Activated CD8-positive, alpha-beta memory T cell treated with anti-CD3 and anti-CD28 coated beads for 1 hour (primary cell): ENCODE data around the gene MLLT1.
A peak's percentile ranks its signal among the peaks of the same experiment; 100 is the strongest.

Experiments used
- DNase-seq, 2 donors: peaks; one replicate each; pipeline ENCODE4 v3.0.0-alpha.2; 2020; ENCODE audit warnings: low read depth in 1 of 2; ENCODE audit errors: extremely low read depth in 1 of 2

MLLT1 gene

GRCh38 chr19:6223461-6224307, 56.1 kb downstream of the MLLT1 start:
- no peak for DNase-seq

- DNase-seq: no peak
Measured at GRCh38 chr19:6222884-6223283, 56.9 kb downstream of the MLLT1 start.

GRCh38 chr19:6221878-6222746, 57.7 kb downstream of the MLLT1 start:
- DNase-seq: no peak

- no peak for DNase-seq
Measured at GRCh38 chr19:6221220-6221877, 58.4 kb downstream of the MLLT1 start.

- no peak for DNase-seq
Measured at GRCh38 chr19:6220385-6221191, 59.2 kb downstream of the MLLT1 start.

GRCh38 chr19:6219586-6220290, 60.0 kb downstream of the MLLT1 start:
- DNase-seq: no peak

GRCh38 chr19:6219147-6219525, 60.6 kb downstream of the MLLT1 start:
- no peak for DNase-seq

- DNase-seq: peak; percentile 54 to 68
Measured at GRCh38 chr19:6218491-6219146, 61.2 kb downstream of the MLLT1 start.

- no peak for DNase-seq
Measured at GRCh38 chr19:6217752-6218334, 61.9 kb downstream of the MLLT1 start.

- DNase-seq: no peak
Measured at GRCh38 chr19:6216996-6217751, 62.6 kb downstream of the MLLT1 start.

- DNase-seq: no peak
Measured at GRCh38 chr19:6216236-6216995, 63.4 kb downstream of the MLLT1 start.

- DNase-seq: no peak
Measured at GRCh38 chr19:6215701-6216235, 64.0 kb downstream of the MLLT1 start.

GRCh38 chr19:6214881-6215541, 64.8 kb downstream of the MLLT1 start:
- DNase-seq: no peak

- no peak for DNase-seq
Measured at GRCh38 chr19:6213696-6214641, 65.8 kb downstream of the MLLT1 start.

- no peak for DNase-seq
Measured at GRCh38 chr19:6213266-6213595, 66.5 kb downstream of the MLLT1 start.
